ENCODE data around the gene SLC51B. TPM values are rescaled to one million over a fixed set of nuclear protein-coding genes. Genes with fewer than 3 reads are reported as not detected.

SLC51B gene
- total RNA-seq = not detected in 2 replicates

DNA sequence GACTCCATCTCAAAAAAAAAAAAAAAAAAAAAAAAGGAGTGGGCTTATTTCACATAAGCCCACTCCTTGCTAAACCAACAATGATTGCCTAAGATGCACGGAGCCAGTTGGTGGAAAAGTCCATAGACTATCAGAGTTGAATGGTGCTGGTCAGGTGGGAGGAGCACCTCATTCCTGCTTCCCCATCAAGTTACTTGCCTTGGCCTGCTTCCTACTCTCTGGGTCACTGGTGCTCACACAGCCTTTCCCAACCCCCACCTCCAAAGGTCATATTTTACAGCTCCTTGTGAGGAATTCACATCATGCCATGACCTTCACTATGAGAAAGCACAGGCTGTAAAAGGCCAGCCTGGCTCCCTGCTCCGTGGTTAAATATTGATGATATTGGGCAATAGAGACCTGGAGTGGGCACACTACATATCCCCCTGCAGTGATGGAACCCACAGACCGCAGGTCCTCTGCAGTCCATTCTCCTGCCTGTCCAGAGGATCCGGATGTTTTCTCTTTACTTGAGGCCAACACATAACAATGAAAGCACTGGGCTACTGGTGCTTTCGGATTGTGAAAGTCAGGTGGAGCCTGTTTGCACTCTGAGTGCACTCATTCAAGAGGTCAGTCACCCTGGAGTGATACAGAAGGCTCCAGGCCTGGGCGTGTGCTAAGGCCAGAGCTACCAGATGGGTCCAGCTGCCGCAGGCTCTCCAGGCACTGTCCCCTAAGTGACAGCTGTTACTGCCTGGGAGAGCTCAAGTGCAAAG, at the start of gene SLC51B:
SLC51B (plus strand) TSS at position 664 of the 758 bp plus-strand sequence. CDS start 4,618 bp downstream, outside the sequence.

DNA sequence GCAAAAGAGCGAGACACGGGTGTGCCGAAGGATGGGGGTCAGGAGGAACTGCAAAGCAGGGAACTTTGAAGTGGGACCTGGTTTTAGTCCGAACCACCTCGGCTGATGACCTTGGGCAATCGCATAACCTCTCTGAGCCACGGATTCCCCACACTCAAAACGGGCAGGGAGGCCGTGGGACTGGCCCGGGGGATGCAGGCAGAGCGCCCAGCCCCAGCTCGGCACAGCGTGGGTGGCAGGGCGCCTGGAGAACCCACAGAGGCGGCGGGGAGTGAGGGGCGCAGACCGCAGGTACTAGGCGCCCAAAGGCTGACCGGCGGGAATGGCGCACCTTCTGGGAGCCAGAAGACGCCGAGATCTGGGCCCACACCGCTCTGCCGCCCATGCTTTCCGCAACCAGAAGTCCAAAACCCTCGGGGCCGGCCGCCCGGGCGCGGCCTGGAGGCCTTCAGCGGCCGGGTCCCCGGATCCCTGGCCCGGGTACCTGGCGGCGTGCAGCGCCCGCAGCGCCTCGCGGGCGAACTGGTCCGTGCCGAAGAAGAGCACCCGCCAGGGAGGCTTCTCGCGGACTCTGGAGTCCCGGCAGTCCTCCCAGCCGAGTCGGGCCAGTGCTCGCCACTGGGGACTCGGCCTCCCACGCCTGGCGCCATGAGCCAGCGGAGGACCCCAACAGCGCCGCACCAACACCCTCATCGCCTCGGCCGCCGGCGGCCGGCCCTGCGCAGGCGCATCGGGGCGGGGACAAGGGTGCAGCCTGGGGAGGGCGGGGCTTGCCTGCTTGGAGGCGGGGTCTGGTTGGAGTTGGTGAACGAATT, 16.1 kb upstream of the SLC51B start, which contains the start of gene MTFMT:
MTFMT (minus strand) TSS at position 719 of the 815 bp plus-strand sequence; CDS start at position 693, 26 bp downstream.

DNA sequence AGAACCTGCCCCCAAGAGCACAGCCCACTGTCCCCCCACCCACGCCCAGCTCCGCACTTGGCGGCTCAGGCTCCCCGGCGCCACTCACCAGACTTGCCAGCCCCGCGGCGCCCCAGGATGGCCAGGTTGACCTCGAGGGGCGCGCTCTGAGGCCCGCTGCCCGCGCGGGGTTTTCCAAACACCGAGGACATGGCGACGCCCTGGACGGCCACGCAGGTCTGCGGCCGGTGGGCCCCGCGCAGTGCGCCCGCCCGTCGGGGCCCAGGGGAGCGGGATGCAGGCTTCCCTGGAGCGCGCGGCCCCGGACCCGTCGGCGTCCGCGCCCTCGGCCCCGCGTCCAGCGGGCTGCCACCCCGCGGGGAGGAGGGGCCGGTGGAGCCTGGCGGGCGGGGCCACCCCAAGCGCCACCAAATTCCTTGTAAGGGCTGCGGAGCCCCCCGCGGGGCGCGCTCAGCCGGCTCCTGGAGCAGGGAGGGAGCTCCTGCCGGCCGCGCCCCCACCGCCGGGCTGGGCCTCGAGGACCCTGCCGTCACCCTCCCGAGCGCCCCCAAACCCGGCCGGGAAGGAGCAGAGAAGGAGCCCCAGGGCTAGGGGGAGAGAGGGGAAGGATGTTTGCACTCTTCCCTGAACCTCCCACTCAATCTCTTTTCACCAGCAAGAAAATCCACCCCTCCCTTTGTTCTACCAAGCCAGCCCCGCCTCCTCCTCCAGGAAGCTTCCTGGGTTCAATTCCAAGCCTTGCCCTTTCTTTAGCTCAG, 22.6 kb downstream of the SLC51B start, which contains the start of gene RASL12:
RASL12 (minus strand) TSS at position 347 of the 758 bp plus-strand sequence; CDS start at position 191, 156 bp downstream.

DNA sequence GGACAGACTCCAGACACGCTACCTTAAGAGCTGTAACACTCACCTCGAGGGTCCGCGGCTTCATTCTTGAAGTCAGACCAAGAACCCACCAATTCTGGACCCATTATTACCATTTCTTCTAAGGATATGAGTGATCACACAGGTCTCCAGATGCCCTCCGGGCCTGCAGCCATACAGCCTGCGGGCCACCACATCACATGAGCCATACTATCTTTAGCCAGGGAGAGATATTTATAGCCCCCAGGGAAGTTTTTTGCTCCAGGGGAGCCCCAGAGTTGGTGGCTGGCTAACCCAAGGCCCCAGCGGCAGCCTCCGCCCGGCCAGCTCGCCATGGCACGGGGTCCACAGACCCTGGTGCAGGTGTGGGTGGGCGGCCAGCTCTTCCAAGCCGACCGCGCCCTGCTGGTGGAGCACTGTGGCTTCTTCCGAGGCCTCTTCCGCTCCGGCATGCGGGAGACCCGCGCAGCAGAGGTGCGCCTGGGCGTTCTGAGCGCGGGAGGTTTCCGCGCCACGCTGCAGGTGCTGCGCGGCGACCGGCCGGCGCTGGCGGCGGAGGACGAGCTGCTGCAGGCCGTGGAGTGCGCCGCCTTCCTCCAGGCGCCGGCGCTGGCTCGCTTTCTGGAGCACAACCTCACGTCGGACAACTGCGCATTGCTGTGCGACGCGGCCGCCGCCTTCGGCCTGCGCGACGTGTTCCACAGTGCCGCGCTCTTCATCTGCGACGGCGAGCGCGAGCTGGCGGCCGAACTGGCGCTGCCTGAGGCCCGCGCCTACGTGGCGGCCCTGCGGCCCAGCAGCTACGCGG, 31.5 kb downstream of the SLC51B start, which contains the start of gene KBTBD13:
KBTBD13 (plus strand) TSS at position 261 of the 805 bp plus-strand sequence; CDS start at position 331, 70 bp downstream.

Other genes starting within 250 kb of the SLC51B start
- 4.8 and 5.2 TPM in 2 replicates for gene PIF1, start 219.7 kb upstream of the SLC51B start, total RNA-seq
- 91.9 and 127 TPM in 2 replicates for gene PLEKHO2, start 203.5 kb upstream of the SLC51B start, total RNA-seq
- 11.9 and 15.3 TPM in 2 replicates for gene ANKDD1A, start 133.5 kb upstream of the SLC51B start, total RNA-seq
- 58.7 and 76.7 TPM in 2 replicates for gene SPG21, start 55.5 kb upstream of the SLC51B start, total RNA-seq
- gene MTFMT, start 15.7 kb upstream of the SLC51B start, total RNA-seq = 15.3 and 16.5 TPM in 2 replicates
- not detected in 2 replicates for gene RASL12, start 22.6 kb downstream of the SLC51B start, total RNA-seq
- gene KBTBD13, start 31.4 kb downstream of the SLC51B start, total RNA-seq = not detected in 2 replicates
- gene UBAP1L, start 69.8 kb downstream of the SLC51B start, total RNA-seq = 3.1 and 11.8 TPM in 2 replicates
- 10.9 and 14.1 TPM in 2 replicates for gene PDCD7, start 88.4 kb downstream of the SLC51B start, total RNA-seq
- gene CLPX, start 140.0 kb downstream of the SLC51B start, total RNA-seq = 40.1 and 49.9 TPM in 2 replicates
- gene CILP, start 166.1 kb downstream of the SLC51B start, total RNA-seq = under 0.01 TPM in 1 of 2 replicates, not detected in the other
- gene PARP16, start 241.5 kb downstream of the SLC51B start, total RNA-seq = 1.9 and 2.1 TPM in 2 replicates